HEK293 (cell line): Measurements from ENCODE around the gene HLA-G.
"Not testable (repeated sequence)": the region's sequence is repeated elsewhere in the genome, so short reads cannot be mapped to it uniquely, and the experiment has no call there.

Experiments used
- CTCF ChIP-seq: fragments of 450-650 bp; formaldehyde crosslinking; IDR thresholded peaks from 2 replicates; pipeline ENCODE4 v1.5.1; 2016; ENCODE audit warnings: missing biosample characterization, missing genetic modification characterization
- ZBTB1 ChIP-seq: fragments of 450-650 bp; formaldehyde crosslinking; IDR thresholded peaks from 2 replicates; pipeline ENCODE4 v1.5.1; 2016; ENCODE audit warnings: missing biosample characterization, missing genetic modification characterization
- ZBTB17 ChIP-seq: fragments of 450-650 bp; formaldehyde crosslinking; IDR thresholded peaks from 2 replicates; pipeline ENCODE4 v1.5.1; 2016; ENCODE audit warnings: missing biosample characterization, missing genetic modification characterization
- ZNF132 ChIP-seq: fragments of 450-650 bp; formaldehyde crosslinking; IDR thresholded peaks from 2 replicates; pipeline ENCODE4 v1.5.1; 2017; ENCODE audit warnings: missing biosample characterization, missing genetic modification characterization, borderline replicate concordance
- ZNF324 ChIP-seq: fragments of 450-650 bp; formaldehyde crosslinking; IDR thresholded peaks from 2 replicates; pipeline ENCODE4 v1.5.1; 2016; ENCODE audit warnings: missing biosample characterization, missing genetic modification characterization

GRCh38 chr6:29780019-29780698 lies 47.5 kb upstream of the HLA-G start:
- not testable (repeated sequence) for TF ChIP-seq CTCF (tag by site-specific recombination); ZBTB17 (tag by site-specific recombination); ZNF132; ZBTB1 (tag by site-specific recombination); ZNF324 (tag by site-specific recombination)
